ENCODE results near the gene SFI1. TPM values are rescaled to one million over a fixed set of nuclear protein-coding genes. Genes with fewer than 3 reads are reported as not detected.

The SFI1 gene
- total RNA-seq, 1 experiment from 2014 or later = 18.3 TPM

DNA sequence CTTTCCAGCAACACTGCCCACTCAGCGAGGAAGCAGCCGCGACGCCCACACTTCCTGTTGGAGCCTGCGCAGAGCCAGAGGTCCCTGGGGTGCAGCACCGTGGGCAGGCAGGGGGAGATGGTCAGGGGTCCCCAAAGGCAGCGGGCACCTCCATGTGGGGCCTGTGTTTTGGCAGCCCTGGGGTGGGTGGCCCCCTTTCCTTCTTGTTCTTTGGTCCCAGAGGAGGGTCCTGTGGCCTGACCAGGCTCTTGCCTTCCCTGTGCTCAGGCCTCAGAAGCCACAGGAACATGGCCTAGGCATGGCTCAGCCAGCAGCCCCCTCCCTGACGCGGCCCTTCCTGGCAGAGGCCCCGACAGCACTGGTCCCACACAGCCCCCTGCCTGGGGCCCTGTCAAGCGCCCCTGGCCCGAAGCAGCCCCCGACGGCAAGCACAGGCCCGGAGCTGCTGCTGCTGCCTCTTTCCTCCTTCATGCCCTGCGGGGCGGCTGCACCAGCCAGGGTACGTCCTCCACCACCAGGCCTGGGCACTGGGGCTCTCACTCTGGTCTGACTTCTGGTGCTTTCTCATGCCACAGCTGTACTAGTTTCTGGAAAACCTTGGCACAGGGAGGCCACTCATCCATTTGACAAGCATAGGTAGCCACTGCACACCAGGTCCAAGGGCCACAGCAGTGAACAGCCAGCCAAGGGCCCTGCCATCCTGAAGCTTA, 118.6 kb downstream of the SFI1 start:
- no peak for DNase-seq (ENCODE audit: low read depth)

DNA sequence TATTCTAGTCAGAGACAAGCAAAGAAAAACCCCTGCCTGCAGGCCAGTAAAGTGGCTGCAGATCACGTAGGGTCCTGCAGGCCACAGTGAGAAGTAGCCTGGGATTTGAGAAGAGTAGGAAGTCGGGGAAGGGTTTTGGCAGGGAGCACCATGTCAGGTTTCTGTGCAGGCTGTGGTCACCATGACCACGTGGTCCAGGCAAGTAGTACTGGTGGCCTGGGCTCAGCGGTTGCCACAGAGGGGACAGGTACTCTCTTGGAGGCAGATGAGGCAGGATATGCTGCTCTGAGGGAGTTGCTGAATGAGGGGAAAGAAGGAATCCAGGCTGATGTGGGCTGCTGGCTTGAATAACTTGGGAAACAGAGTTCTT, 119.1 kb downstream of the SFI1 start:
- no peak for DNase-seq (ENCODE audit: low read depth)

- no peak for DNase-seq (ENCODE audit: low read depth)
These were observed 119.6 kb downstream of the SFI1 start for GRCh38 chr22:31615940-31616314.

GRCh38 chr22:31616315-31616980, 120.1 kb downstream of the SFI1 start:
- DNase-seq (ENCODE audit: low read depth) = no peak

- no peak for DNase-seq (ENCODE audit: low read depth)
These were observed 121.7 kb downstream of the SFI1 start for GRCh38 chr22:31618057-31618456.

- DNase-seq (ENCODE audit: low read depth) = no peak
These were observed 122.3 kb downstream of the SFI1 start for GRCh38 chr22:31618471-31619176.

GRCh38 chr22:31619611-31620300, 123.4 kb downstream of the SFI1 start:
- no peak for DNase-seq (ENCODE audit: low read depth)

DNA sequence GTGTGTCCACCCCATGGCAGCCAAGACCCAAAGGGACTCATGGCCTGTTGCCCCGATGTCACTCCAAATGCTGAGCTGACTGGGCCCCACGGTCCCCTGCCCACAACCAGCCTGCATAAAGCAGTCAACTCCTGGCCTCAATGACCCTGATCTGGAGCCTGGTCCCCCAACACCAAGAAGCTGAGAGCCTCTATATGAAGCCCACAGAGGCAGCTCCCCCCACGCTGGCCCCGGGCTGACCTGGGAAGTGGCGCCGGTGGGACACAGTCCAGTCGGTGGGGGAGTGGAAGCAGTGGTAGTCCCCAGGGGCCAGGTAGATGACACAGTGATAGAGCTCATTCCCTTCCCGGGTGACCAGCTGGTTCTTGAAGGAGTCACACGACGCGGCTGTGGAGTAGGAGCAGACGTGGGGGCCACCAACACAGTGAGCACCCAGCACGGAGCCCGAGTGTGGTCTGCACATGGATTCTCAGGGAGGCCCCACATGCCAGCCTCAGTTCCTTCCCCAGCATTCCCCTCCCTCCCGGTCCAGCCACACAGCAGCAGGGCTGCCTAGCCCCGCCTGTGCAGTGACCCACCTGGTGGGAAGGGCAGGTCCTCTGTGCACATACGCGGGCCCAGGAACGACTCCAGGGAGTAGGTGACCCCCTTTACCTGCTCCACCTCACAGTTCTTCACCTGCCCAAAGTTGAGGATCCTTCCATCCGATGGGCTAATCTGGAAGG, 124.6 kb downstream of the SFI1 start:
- DNase-seq (ENCODE audit: low read depth) = no peak

DNA sequence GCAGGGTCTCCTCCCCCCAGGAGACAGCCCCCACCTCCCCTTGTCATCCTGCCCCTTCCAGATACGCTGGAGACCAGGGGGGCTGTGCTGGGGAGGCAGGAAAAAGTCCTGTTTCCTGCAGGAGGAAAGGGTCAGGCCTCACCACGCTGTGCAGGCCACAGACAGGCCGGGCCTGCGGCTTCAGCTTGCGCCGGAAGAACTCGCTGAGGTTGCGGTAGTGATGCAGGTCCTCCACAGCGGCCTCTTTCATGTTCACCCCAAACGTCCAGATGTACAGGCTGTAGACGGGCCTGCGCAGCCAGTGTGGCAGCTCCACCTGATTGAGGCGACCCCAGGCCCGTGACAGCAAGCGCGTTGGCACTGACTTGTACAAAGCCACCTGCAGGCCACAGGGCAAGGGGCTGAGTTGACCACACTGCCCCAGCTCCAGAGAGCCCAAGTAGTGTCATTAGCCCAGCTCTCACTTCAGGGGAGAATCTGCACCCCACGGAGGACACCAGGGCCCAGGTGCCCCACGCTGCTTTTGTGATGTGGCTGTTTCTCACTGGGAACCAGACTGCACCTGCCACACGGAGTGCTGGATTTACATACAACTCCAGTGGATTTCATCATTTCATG, 125.3 kb downstream of the SFI1 start:
- DNase-seq (ENCODE audit: low read depth) = no peak

DNA sequence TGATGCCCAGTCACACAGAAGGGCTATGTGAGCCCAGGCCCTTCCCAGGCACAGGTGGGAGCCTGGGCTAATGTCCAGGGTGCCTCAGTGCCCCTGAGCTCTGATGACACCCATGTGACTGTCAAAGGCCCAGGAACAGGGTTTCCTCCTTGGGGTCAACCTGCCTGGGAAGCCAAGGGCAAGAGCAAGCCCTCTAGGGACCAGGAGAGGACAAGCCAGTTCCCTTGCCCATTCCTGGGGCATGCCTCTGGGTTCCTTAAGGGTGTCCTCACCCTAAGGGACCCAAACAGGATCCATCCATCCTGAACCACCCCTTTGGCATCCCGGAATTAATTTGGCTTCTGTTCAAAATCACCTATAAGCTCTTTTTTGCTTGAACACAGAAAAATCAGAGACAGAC, 126.6 kb downstream of the SFI1 start:
- DNase-seq (ENCODE audit: low read depth) = no peak

- DNase-seq (ENCODE audit: low read depth) = no peak
These were observed 127.4 kb downstream of the SFI1 start for GRCh38 chr22:31623592-31624304.

GRCh38 chr22:31625257-31625640, 128.9 kb downstream of the SFI1 start:
- DNase-seq (ENCODE audit: low read depth) = no peak

GRCh38 chr22:31625661-31626426, 129.5 kb downstream of the SFI1 start:
- no peak for DNase-seq (ENCODE audit: low read depth)

- no peak for DNase-seq (ENCODE audit: low read depth)
These were observed 130.3 kb downstream of the SFI1 start for GRCh38 chr22:31626427-31627150.

GRCh38 chr22:31627223-31627731, 130.9 kb downstream of the SFI1 start:
- no peak for DNase-seq (ENCODE audit: low read depth)

GRCh38 chr22:31628362-31628761, 132.0 kb downstream of the SFI1 start:
- DNase-seq (ENCODE audit: low read depth) = no peak

- DNase-seq (ENCODE audit: low read depth) = no peak
These were observed 132.8 kb downstream of the SFI1 start for GRCh38 chr22:31628969-31629708.

DNA sequence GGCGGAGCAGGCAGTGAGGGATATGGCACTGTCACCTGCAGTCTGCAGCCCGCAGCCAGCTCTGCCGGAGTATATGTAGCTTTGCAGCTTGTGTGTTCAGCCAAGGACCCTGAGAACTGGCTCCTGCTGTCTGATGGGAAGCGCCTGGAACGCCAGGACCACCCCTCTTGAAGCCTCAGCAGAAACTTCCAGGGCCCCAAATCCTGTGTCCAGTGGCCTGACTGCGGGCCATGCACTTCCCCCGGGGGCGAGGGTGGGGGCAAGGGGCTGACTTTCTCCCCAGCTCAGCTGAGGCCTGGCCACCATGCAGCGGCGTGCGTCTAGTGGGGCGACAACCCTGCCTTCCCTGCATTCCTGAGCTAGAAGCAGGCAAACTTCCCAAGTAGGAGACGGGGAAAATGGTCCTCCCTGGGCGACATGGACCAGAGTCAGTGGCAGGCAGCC, 133.4 kb downstream of the SFI1 start:
- no peak for DNase-seq (ENCODE audit: low read depth)

All from HT1080 (cell line).